C1 segment of cervical spinal cord (tissue), 14 donors: ENCODE results near the gene ZDHHC11B.
"Not testable (repeated sequence)": the region's sequence is repeated elsewhere in the genome, so short reads cannot be mapped to it uniquely, and the experiment has no call there.

Experiments used
- DNase-seq, 14 donors: peaks; one replicate each; lab custom pipeline; 2025; lab: John Stamatoyannopoulos, UW

The ZDHHC11B gene

DNA sequence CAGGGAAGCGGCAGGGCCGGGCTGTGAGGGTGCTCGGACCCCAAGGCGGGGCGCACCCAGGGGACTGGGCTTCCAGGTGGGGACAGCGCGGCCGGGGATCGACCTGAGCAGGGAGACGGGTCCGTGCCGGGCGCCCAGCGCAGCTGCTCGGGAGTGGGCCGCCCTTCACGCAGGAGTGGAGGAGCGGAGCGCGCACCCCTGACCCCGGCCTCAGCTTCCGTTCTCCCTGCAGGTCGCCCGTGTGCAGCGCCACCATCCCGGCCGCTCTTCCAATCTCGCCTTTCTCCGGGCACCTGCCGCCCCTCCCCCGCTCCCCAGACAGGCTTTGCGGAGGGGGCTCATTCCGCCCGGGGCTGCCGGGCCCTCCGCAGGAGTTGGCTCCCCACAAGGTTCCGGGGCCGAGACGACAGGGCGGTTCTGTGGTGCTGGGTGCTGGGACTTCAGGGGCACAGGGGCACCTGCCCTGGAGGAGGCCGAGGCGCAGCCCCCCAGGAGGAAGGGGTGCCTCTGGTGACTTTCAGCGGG lies 714 bp upstream of the ZDHHC11B start:
- DNase-seq: not testable (repeated sequence)

DNA sequence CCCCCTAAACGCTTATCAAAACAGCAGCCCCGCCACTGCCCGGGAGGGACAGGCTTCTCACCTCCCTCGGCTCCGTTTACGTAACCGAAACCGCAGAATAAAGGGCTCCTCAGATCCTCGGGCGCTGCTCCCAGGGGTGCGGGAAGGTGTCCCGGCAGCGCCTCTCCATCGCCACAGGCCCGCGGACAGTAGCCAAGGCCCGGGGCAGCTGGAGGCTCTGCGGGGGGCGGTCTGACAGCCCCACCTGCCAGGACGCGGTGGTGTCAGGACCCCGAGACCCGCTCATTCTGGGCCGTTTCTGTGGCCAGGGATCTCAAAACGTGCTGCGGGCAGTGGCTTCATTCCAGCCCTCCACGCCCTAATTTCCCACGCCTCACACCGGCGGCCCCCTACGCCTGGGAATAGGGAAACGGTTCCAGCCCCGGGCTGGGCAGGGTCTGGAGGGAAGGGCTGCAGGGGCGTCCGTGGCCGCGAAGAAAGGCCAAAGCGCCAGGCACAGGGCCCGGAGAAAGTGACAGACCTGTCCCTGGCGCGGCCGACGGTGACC lies 575 bp downstream of the ZDHHC11B start:
- DNase-seq: peak in 5 of 14 donors; percentile 33 to 67 (median 40)

DNA sequence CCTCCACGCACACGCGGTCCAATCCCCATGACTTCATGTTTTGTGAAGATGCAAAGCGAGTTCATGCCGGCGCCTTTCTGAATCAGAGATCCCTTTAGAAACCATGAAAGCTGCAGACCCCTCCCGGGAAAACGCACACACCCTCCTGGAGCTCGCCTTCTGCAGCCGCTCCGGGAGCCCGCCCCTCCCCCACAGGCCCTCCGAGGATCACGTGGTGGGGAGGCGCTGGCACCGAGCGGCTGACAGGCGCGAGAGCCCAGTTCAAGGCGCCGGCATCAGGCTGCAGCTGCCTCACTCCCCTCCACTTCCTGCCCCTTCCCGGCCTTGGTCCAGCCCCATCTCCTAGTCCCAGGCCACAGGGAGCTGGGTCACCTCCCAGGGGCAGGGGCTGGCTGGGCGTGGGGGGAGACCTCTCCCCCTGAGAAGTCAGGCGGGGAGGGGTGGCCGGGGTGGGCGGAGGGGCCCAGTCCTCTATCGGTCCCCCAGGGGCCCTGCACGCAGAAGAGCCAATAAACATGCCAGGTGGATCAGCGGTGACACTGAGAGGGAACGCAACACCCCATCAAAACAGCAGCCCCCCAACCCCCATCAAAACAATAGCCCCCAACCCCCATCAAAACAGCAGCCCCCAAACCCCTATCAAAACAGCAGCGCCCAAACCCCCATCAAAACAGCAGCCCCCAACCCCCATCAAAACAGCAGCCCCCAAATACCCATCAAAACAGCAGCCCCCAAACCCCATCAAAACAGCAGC lies 1.3 kb downstream of the ZDHHC11B start:
- not testable (repeated sequence) for DNase-seq

- not testable (repeated sequence) for DNase-seq
These were observed 2.2 kb downstream of the ZDHHC11B start for GRCh38 chr5:782356-782755.

DNA sequence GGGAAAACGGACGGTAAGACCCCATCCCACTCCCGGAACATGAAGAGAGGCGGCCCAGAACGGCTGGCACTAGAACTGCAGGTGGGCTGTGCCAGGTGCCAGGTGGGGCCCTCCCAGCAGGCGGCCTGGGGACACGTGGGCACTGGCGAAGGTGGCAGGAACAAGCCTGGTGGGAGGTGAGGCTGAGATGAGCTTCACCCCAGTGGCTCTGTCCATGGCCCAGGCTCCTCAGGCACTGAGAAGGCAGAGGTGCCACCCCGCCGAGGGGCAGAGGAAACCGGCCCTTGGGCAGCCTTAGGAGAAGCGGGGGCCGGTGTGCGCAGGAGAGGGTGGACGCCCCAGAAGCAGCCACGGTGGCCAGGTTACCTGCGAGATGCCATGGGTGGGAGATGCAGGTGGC lies 4.0 kb downstream of the ZDHHC11B start:
- DNase-seq: not testable (repeated sequence)

DNA sequence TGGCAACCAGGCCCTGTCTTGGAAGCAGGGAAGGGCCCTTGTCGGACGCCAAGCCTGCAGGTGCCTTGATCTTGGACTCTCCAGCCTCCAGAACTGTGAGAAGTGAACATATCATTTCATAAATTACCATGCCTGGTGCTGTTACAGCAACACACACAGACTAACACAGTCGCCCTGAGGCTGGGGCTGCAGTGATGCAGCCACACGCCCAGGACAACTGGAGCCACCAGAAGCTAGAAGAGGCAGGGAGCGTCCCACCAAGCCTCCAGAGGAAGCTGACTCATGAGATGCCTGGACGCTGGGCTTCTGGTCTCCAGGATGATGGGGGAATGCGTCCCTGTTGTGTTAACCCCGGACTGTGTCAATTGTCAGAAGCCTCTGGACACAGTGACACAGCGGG lies 5.6 kb downstream of the ZDHHC11B start:
- DNase-seq: not testable (repeated sequence)

- not testable (repeated sequence) for DNase-seq
These were observed 6.1 kb downstream of the ZDHHC11B start for GRCh38 chr5:778421-778820.

GRCh38 chr5:777756-778161 lies 6.8 kb downstream of the ZDHHC11B start:
- DNase-seq: no peak

DNA sequence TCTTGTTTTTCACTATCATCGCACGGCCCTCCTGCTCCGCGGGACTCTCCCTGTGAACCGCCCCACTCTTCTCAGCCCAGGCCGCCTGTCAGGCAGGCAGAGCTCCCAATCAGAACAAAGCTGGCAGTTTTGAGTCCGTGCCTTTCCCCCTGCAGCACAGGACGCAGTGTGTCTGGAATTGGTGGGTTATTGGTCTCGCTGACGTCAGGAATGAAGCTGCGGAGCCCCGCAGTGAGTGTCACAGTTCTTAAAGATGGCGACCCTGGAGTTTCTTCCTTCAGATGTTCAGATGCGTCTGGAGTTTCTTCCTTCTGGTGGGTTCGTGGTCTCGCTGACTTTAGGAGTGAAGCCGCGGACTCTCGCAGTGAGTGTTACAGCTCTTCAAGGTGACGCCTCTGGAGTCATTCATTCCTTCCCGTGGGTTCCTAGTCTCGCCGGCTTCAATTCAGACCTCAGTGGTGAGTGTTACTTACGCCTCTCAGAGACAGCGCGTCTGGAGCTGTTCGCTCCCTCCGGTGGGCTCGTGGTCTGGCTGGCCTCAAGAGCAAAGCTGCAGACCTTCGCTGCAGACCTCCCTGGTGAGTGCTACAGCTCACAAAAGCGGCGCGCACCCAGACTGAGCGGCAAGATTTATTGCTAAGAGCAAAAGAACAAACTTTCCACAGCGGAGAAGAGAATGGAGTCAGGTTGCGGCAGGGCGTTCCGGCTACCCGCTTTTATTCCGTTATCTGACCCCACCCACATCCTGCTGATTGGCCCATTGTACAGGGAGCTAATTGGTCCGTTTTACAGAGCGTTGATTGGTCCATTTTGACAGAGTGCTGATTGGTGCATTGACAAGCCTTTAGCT lies 7.4 kb downstream of the ZDHHC11B start:
- DNase-seq: no peak

- no peak for DNase-seq
These were observed 8.3 kb downstream of the ZDHHC11B start for GRCh38 chr5:775961-776861.

DNA sequence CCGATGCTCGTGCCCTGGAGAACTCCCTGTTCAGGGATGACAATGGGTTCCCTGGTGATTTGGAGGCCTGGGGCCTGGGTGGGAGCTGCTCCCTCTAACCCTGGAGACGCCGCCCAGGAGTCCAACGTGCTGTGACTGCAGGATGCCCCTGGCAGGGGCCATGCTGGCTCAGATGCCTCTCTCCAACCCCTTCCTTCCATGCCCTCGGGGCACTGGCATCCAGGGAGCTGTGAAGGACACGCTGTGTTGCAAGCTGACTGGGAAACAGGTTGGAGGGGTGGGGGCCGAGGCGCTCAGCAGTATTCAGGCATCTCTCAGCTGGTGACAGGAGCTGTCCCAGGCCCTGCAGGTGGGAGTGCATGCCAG lies 9.0 kb downstream of the ZDHHC11B start:
- DNase-seq: not testable (repeated sequence)

DNA sequence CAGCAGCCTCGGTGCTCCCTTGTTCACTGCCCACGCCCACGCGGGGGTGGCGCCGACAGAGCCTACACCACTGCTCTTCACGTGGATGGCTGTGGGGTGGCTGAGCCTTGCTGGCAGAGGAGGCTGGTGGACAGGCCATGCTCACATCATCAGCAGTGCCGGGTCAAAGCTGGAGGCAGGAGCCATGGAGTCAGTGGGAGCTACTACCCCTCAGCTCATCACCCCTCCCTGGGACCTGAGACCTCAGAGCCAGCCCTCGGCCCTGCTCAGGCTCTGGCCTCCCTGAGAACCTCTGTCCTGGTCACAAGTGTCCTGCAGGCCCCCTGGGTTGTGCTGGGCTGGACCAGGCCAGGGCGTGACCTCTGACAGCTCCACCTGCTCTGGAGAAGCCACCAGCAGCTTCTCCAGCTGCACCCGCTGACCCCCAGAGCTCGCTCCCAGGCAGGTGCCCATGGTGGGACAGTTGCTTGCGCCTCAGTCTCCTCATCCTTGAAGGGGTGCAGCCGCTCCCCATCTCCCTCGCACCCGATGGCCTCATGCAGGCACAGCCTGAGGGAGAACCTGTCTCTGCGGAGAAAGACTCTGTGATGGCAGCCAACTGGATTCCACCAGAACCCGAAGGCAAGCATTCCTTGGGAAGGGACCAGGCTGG lies 9.5 kb downstream of the ZDHHC11B start:
- not testable (repeated sequence) for DNase-seq

DNA sequence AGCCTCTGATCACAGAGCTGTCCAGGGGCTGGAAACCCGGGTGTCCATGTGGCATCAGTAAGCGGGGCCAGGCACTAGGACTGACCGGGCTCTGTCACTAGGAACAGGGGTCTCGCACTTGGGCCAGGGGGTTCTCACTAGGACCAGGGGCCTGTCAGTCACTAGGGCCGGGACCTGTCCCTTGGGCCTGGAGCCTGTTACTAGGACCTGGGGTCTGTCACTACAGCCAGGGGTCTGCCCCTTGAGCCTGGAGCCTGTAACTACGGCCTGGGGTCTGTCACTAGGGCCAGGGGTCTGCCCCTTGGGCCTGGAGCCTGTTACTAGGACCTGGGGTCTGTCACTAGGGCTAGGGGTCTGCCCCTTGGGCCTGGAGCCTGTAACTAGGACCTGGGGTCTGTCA lies 10.2 kb downstream of the ZDHHC11B start:
- DNase-seq: not testable (repeated sequence)

DNA sequence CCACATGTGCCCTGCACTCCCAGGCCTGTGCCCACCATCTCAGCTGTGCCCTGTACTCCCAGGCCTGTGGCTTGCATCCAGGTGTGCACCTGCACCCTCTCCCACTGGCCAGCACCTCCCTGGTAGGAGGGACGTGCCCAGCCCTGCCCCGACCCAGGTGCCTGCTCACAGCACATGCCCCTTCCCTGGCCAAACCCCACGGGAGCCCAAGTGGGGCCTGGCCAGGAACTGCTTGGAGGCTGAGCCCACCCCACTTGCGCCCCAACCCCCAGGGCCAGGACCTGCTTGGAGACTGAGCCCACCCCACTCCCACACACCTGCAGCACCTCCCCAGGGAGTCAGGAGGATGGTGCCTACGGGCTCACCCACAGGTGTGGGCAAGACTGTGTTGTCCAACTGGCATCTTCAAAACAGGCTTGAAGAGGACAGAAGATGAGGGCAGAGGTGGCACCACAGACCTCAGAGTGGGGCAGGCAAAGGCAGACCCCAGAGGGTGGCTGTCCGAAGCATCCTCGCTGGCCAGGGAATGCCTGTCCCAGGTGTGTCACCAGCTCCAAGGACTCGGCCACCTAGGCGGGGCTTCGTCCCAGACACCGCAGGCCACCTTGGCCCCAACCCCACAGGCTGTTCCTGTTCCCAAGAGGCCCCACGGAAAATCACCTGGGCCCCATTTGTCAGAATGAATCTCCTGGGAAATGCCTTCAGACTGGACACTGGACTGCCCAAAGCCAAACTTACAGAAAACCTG lies 10.8 kb downstream of the ZDHHC11B start:
- no peak for DNase-seq

- DNase-seq: not testable (repeated sequence)
These were observed 11.6 kb downstream of the ZDHHC11B start for GRCh38 chr5:772931-773330.

GRCh38 chr5:772547-772890 lies 12.0 kb downstream of the ZDHHC11B start:
- not testable (repeated sequence) for DNase-seq

GRCh38 chr5:771841-772546 lies 12.5 kb downstream of the ZDHHC11B start:
- not testable (repeated sequence) for DNase-seq

- not testable (repeated sequence) for DNase-seq
These were observed 13.3 kb downstream of the ZDHHC11B start for GRCh38 chr5:771087-771781.

DNA sequence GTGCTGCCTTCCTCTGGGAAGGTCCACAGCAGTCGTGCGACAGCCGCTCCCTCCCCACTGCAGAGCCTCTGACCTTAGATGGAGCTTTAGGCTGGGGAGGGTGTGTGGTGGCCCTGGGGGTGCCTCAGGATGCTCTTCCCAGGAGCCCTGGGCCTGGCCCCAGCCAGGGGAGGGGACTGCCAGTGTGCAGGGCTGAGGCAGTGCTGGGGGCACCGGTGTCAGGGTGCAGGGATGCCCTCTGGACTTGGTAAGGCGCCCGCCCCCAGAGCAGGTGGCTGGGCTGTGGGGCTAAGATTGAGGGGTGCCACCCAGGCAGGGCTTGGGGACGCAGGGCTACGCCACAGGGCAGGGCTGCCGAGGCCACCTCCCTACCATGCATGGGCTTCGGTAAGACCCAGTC lies 13.9 kb downstream of the ZDHHC11B start:
- not testable (repeated sequence) for DNase-seq
